HG03558 (cell line): ENCODE data around the gene WNT9A.

Experiments used
- ATAC-seq: cut with Tn5 transposase; IDR thresholded peaks from one replicate; pipeline ENCODE4 v1.9.1; 2021; ENCODE audit warnings: moderate number of reproducible peaks; ENCODE audit not compliant: unreplicated experiment; ENCODE audit errors: extremely low read depth

The WNT9A gene

DNA sequence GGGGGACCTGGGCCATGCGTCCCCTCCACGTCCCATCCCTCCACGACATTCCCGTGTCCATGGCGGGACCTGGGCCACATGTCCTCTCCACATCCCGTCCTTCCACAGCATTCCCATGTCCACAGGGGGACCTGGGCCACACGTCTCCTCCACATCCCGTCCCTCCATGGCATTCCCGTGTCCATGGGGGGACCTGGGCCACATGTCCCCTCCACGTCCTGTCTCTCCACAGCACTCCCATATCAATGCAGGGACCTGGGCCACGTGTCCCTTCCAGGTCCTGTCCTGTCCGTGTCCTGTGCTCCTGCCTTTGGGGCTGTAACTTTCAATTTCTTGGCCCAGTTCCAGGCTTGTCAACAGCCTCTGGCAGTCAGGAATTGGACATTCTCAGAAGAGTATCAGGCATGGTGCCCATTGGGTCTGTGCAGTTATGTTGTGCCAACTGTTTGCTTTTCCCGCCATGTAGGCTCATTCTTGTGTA lies 47.1 kb downstream of the WNT9A start:
- no peak for ATAC-seq

GRCh38 chr1:227899820-227900449 lies 47.8 kb downstream of the WNT9A start:
- ATAC-seq: no peak

GRCh38 chr1:227899141-227899819 lies 48.5 kb downstream of the WNT9A start:
- no peak for ATAC-seq

DNA sequence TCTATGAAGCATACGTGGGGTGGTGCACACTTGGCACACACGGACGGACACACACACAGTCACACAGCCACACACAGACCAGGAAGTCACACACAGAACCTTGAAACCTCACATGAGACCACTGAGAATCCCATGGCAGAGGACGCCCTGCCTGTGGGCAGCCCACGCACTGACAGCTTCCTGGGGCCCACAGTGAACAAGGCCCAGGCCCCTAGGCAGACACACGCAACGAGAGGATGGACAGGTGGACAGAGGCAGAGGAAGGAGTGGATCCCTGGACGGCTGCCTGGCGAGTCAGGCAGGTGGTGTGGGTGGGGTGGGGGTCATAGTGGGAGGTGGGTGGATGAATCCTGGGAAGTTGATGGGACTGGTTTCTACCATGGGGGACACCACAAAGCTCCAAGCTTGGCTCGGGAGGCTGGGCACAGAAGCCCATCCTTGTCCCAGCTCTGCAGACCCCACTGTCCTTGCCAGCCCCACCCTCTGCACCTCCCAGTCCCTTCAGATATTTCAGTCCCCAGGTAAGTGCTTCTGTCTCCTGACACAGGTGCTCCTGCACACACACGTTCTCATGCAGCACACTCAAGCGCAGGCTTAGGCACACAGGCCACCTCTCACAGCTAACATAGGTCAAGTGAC lies 49.1 kb downstream of the WNT9A start:
- no peak for ATAC-seq

DNA sequence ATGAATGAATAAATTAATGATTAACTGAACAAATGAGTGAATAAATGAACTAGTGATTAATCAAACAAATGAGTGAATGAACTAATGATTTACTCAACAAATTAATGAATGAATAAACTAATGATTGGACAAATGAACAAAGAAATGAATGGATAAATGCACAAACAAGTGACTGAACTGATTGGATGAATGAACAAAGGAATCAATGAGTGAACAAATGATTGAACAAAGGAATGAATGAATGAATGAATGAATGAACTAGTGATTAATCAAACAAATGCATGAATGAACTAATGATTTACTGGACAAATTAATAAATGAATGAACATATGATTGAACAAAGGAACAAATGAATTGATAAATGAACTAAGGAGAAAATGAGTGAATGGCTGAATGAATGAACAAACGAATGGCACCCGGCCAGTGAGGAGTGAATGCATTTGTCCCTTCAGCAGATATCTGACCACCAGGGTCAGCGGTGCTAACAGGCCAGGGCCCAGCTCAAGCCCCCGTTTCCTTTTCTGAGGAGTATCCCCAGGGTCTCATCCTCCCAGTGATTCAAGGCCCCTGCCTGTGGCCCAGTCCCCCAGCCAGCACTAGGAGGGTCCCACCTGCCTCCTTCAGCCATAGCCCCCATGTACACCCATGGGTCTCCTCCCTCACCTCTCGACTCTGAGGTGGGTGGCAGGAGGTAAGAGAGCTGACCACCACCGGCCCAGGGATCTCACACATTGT lies 49.9 kb downstream of the WNT9A start:
- no peak for ATAC-seq

DNA sequence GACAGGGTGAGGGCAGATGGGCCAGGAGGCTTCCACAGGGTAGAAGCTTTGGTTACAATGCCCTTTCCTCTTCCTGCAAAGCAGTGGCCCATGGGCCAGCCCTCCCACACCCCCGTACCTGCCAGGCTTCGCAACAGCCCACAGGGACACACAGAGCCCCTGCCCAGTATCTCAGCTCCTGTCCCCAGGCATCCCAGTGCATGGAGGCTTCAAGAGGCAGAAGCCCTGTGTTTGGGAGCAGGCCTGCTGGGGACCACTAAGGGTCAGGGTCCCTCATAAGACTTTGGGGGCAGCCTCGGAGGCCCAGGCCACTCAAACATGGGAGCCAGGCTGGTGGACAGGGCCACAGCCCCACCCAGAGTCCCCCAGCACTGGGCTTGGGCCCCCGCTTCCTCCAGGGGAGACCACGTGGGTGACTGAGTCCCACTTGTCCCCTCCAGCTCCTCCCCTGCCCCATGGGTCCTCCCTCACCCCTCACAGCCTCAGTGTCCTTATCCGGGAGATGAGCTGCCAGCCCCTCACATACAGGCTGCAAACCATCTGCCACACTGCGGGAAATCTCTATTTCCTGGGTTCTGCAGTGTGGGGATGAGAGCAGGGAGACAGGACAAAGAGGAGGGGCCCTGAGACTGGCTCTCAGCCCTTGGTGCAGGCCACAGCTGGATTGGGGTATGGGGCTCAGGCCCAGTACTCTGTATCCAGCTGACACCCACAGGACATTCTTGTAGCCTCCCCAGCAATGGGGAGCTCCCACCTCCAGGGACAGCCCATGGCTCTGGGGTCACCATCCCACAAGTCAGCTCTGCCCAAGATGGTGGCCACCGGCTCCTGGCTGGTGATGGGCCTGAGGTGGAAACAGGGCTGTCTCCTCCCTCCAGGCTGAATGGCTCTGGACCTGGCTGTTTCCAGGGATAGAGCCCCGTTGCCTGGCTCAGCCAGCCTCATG lies 50.7 kb downstream of the WNT9A start:
- no peak for ATAC-seq

DNA sequence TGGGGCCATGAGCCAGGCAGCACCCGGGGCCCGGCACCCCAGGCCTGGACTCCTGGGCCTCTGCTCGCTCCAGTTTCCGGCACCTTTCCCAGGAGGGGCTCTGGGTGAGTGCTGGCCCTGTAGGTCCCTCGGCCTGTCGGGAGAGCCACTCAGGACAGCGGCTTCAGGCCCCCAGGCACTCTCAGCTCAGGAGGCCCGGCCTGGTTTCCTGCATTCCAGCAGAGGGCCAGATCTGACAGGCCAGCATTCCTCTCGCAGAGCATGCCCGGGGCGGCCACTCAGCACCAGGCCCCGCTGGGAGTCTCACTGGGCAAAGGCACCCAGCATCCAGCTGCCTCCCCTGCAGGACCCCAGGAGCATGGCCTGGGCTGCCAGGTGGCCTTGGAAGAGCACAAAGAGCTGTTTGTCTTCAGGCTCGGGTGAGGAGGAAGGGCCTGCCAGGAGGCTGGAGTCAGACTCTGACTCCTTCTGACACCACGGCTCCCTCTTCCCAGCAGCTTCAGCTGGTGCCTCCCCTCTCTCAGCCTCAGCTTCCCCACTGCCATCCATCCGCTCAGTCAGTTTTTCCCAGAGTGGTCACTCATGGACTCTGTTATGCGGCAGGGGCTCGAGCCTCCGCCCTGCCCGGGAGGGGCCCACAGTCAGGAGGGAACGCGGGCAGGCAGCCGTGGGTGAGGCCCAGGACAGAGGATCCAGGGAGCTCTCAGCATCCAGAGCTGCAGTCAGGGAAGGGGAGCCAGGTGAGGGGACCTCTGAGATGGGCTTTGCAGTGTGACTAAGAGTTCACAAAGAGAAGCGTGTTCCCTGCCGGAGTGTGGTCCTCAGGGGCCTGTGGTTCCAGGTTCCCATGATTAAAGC lies 51.7 kb downstream of the WNT9A start:
- no peak for ATAC-seq

DNA sequence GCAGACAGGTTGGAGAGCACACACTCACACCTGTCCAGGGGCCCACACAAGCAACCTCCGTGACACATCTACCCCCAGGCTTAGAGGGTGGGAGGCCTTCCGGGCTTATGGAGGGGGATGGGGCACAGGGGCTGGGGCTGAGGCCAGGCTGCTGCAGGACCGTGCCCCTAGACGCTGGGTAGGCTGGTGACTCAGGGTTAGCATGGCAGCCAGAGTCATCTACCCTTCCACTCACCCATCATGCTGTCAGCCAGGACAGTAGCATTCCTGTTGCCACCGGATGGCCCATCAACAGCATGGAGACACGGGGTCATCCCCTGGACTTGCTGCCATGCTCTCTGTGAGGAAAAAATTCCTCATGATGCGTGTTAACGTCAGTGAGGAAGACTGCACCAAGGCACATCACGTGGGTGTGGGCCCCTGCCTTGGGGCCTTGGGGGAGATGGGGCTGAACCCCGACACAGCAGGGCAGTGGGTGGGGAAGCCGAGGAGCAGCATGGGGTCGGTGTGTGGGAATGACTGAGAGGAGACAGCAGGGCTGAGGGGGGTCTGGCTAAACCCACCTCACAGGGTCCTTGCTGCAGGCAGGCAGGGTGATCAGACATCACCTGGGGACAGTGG lies 52.8 kb downstream of the WNT9A start:
- no peak for ATAC-seq

DNA sequence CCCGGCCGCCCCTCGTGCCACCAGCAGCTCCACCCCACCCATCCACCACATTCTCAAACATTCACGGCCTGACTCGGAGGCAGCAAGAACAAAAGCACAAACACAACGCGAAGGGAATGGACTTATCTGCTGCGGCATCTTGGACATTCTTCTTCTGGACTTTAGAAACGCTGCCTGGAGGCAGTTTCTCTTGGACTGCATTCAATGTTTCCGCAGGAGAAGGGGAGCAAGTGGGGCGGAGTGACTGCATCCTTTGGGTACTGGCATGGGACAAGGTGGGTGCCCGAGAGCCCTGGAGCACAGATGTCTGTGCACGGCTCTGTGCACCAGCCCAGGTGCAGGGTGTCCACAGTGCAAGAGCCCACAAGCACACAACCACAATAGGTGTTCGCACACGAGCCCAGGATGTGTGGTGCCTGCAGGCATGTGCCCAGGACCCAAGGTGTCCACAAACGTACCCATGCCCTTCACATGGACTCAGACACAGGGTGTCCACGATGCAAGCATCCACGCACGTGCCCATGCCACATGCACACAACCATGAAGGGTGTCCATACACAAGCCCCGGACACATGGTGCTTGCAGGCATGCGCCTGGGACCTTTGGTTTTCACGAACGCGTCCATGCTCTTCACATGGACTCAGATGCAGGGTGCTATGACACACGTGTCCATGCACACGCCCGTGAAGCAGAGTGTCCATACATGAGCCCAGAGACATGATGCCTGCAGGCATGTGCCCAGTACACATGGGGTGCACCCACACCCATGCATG lies 53.6 kb downstream of the WNT9A start:
- no peak for ATAC-seq

DNA sequence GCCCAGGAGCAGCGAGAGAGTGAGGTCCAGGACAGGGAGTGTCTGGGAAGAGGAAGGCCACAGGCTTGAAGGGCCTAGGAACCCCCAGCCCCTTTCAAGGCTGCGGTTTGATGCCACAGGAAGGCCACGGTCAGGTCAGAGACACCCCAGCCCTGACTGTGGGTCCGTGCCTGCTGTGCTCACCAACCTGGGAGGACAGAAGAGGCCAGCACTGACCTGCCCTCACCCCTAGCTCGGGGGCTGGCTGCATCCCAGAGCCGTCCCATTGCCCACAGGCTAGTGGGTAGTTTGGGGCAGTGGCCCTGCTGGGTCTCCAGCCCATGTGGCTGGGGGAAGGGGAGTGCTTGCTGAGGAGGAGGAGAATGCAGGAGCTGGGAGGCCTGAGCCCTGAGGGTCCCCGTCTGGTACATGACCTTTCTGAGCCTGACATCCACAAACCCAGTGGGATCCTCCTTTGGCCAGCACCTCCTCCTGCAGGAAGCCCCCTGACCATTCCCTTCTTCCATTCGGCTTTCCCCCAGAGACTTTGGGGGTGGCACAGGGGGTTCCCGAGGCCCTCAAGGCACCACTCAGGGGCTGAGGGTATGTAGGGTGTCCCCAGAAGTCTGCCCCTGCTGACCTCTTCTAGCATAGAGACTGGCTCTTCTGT lies 54.3 kb downstream of the WNT9A start:
- ATAC-seq: no peak

GRCh38 chr1:227892489-227893299 lies 55.0 kb downstream of the WNT9A start:
- ATAC-seq: no peak

GRCh38 chr1:227891955-227892488 lies 55.7 kb downstream of the WNT9A start:
- ATAC-seq: no peak

GRCh38 chr1:227891223-227891954 lies 56.3 kb downstream of the WNT9A start:
- no peak for ATAC-seq

DNA sequence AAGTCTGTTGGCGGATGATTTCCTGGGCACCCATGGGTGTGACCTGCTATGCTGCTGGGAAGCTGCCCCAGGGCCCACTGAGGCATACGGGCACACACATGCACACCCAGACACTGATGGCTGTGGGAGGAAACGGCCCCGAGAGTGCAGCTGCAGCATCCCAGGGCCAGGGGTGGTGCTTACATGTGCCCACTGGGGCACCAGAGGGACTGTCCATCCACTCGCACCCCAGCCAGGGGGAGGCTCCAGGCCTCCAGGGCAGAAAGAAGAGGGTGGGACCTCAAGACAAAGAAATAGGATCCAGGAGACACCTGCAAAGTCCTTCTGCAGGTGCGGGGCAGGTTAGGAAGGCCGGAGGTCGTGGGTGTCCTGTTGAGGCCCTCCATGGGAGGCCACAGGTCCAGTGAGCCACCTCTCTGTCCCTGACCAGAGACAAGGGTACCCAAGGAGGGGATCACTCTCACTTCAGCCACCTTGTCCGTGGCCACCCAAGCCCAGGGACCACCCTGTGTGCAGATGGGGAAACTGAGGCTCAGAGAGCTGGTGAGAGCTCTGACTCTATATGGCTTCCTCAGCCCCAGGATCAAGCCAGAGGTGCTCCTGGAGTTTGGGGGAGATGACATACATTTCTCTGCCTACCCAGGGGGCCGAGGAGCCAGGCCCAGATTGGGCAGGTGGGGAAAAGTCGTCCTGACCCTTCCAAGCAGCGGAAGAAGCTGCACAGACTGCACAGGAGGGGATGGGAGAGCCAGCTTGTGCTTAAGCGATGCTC lies 57.1 kb downstream of the WNT9A start:
- no peak for ATAC-seq
